SW480 (cell line): ENCODE measurements around the gene SLFN13.
"Not testable (repeated sequence)": the region's sequence is repeated elsewhere in the genome, so short reads cannot be mapped to it uniquely, and the experiment has no call there.

Experiments
- DNase-seq: peaks from one replicate; pipeline ENCODE4 v3.0.0-alpha.2; 2016; ENCODE audit warnings: low spot score

The SLFN13 gene

GRCh38 chr17:35433075-35433894 is 15.3 kb downstream of the SLFN13 start:
- DNase-seq: peak; percentile 96

DNA sequence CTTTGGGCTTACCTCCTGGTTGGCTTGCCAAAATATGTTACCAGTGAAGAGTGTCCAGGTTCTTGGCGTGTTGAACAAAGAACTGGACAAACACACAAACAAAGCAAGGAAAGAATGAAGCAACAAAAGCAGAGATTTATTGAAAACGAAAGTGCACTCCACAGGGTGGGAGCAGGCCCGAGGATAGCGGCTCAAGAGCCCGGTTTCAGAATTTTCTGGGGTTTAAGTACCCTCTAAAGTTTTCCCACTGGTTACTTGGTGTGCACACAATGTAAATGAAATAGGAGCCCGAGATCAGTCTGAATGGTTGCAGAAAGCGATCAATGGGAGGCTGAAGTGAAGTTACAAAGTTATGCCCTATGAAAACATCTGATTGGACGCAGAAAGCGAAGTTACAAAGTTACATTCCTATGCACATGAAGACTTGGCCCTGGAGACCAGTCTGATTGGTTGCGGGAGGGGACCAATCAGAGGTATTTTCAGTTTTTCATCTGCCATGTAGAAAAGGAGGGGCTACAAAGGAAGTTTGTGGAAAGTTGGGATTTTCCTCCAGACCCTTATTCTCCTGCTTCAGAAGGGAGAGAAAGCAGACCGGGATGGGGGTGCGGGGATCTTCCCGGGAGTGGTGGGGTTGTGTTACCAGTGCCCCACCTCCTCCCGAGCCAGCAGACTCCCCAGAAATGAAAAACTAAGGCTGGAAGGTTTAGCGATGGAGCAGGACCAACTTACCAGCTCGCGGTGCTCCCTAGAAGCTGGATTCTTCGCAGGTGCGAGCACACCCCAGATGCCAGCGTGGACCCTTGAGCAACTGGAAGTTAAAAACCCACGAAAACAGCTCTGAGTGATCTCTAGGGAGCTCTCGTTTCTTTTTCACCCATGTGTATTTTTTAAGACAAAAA is 16.1 kb downstream of the SLFN13 start, which contains the start of gene SLFN12:
SLFN12 (minus strand) TSS at position 325 of the 899 bp plus-strand sequence. CDS start 9,472 bp downstream, outside the sequence.
- DNase-seq: no peak

- no peak for DNase-seq
Observed at GRCh38 chr17:35429702-35430101, 18.9 kb downstream of the SLFN13 start.

DNA sequence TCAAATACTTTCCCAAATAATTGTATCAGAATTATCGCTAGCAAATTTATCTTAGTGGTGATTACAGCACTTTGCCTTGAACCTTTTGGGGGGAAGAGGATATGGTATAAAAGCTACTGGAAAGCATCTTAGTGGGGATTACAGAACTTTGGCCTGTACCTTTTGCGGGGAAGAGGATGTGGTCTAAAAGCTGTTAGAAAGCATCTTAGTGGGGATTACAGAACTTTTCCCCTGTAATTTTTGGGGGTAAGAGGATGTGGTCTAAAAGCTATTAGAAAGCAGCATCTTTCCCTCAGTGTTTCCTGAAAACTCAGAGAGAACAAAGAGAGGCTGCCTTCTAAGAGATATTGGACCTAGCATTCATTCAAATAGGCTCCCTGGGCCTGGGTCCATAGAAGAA is 20.3 kb downstream of the SLFN13 start:
- DNase-seq: no peak

- DNase-seq: no peak
Observed at GRCh38 chr17:35423761-35424160, 24.8 kb downstream of the SLFN13 start.

DNA sequence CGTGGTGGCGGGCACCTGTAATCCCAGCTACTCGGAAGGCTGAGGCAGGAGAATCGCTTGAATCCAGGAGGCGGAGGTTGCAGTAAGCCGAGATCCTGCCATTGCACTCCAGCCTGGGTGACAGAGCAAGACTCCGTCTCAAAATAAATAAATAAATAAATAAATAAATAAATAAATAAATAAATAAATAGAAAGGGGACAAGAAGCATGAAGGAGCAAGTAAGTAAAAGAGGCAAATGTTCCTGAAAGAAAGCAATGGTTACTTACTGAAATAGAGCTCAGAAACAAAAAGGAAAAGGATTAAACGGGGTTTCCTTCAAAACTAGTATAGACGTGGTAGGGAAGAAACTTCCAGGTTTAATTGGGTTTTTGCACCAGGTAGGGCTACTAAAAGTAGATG is 27.5 kb downstream of the SLFN13 start:
- DNase-seq: not testable (repeated sequence)

DNA sequence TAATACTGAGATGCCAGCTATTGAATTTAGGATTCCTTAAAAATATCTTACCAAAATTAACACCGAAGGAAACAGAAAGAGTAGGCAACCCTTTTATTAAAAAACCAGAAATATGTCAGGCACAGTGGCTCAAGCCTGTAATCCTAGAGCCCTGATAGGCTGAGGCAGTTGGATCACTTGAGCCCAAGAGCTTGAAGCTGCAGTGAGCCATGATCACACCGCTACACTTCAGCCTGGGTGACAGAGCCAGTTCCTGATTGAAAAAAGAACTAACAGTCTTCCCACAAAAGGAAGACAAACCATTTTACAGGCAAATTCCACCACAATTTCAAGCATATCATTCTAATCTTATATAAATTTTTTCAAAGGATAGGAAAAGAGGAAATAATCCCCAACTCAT is 31.9 kb downstream of the SLFN13 start:
- no peak for DNase-seq

DNA sequence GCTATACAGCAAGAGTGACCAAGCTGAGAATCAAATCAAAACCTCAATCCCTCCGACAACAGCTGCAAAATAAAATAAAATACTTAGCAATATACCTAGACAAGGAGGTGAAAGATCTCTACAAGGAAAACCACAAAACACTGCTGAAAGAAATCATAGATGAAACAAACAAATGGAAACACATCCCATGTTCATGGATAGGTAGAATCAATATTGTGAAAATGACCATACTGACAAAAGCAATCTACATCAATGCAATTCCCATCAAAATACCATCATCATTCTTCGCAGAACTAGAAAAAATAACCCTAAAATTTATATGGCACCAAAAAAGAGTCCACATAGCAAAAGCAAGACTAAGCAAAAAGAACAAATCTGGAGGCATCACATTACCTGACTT is 33.9 kb downstream of the SLFN13 start:
- not testable (repeated sequence) for DNase-seq

DNA sequence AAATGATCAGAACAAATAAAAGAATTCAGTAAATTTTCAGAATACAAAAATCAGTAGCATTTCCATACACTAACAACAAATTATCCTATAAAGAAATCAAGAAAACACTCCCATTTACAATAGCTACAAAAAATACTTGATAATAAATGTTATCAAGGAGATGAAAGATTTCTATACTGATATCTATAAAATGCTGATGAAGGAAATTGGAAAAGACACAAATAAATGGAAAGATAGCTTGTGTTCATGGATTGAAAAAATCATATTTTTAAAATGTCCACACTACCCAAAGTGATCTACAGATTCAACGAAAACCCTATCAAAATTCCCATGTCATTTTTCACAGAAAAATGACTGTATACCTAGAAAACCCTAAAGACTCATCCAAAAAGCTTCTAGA is 34.3 kb downstream of the SLFN13 start:
- no peak for DNase-seq

GRCh38 chr17:35407531-35407930 is 41.0 kb downstream of the SLFN13 start:
- no peak for DNase-seq

DNA sequence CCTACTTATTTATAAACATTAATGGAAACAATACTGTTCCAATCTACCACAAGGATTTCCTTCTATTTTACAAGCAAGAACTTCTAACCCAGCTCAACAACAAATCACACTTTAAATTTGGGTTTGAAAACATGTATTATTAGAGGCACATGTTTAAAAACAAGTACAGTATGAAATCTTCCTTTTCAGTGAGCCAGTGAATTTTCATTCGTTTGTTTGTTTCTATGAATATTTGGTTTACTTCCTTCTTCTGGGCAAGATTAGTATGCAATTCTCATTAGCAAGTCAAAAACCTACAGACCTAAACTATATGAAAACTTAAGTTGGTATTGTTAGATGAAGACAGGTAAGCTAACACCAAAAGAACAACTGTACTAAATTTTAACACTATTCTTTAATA is 42.0 kb downstream of the SLFN13 start:
- DNase-seq: no peak

GRCh38 chr17:35404360-35404759 is 44.2 kb downstream of the SLFN13 start:
- peak; percentile 97 for DNase-seq

GRCh38 chr17:35393783-35394182 is 54.8 kb downstream of the SLFN13 start:
- DNase-seq: not testable (repeated sequence)

DNA sequence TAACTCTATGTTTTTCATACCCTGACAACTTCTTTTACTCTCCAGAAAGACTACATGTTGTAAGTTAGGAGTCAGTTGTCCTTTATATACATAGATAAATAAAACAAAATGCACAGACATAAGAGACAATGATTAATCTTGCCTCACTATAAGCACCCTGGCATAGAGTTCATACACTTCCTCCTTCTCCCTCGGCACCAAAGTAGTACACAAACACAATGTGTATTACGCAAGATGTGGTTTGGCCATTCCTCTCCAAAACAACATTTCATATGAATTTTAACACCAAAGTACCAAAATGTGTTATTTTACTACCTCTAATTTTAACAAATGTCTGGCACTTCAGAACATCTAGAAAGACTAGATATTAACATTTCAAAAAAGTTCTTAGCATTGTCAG is 57.9 kb downstream of the SLFN13 start:
- no peak for DNase-seq

GRCh38 chr17:35390156-35390555 is 58.4 kb downstream of the SLFN13 start:
- no peak for DNase-seq

- DNase-seq: no peak
Observed at GRCh38 chr17:35387496-35387895, 61.1 kb downstream of the SLFN13 start.
